ENCODE data around the gene FIGNL1. TPM values are rescaled to one million over a fixed set of nuclear protein-coding genes. Genes with fewer than 3 reads are reported as not detected.

FIGNL1 gene
- total RNA-seq, 1 experiment from 2014 or later = 28.1 TPM

GRCh38 chr7:50466815-50467585 is 16.9 kb upstream of the FIGNL1 start (continued):
- TF ChIP-seq ZBTB33 (IDR thresholded peaks at IDR 0.05; ENCODE audit: extremely low read depth, insufficient replicate concordance, low read length) (no peak), EZH2phosphoT487 (IDR thresholded peaks at IDR 0.05; ENCODE audit: borderline replicate concordance) (no peak), FOSL1 (IDR thresholded peaks at IDR 0.05; ENCODE audit: low read depth) (no peak), YY1 (IDR thresholded peaks at IDR 0.05; ENCODE audit: extremely low read depth, insufficient replicate concordance, low read depth, low read length) (no peak)

GRCh38 chr7:50463035-50463434 is 12.9 kb upstream of the FIGNL1 start:
- Histone ChIP-seq H2AFZ (ENCODE audit: low read depth, low read length, poor library complexity, severe bottlenecking) (no peak overlapping the region), H3K79me2 (ENCODE audit: insufficient read depth, low read length) (no peaks in the 10 kb centered on the region), H3K4me3 (replicated peaks in 1 of 2; ENCODE audit: low read depth in 1 of 2, low read length in 2 of 2) (no peak overlapping the region), H3K4me1 (ENCODE audit: control insufficient read depth in 1 of 2, insufficient read depth in 2 of 2, low read length in 2 of 2) (peaks cover 2 to 5% of the 10 kb centered on the region in 2 experiments; a peak in 3 of 4 replicates), H4K20me1 (ENCODE audit: insufficient read depth) (no peaks in the 10 kb centered on the region), H3K36me3 (ENCODE audit: control insufficient read depth in 1 of 2, insufficient read depth in 2 of 2, low read length in 2 of 2) (no peaks in the 10 kb centered on the region), H3K4me2 (ENCODE audit: low read length) (no peak overlapping the region), H3K9ac (ENCODE audit: low read length) (no peak overlapping the region), H3K27me3 (ENCODE audit: insufficient read depth, low read length) (0 out of 2 replicates have a peak, but pooled peaks cover 2% of the 10 kb centered on the region), H3K9me3 (ENCODE audit: control insufficient read depth in 1 of 2, insufficient read depth in 1 of 2, low read depth in 1 of 2, low read length in 2 of 2) (no peaks in the 10 kb centered on the region), H3K27ac (ENCODE audit: low read depth, low read length) (no peak overlapping the region), H3K9me2 (ENCODE audit: insufficient read depth) (no peaks in the 10 kb centered on the region)
- RAD21 ChIA-PET (ENCODE audit: low non-redundant PET in 1 of 2, low total read pairs in 2 of 2, uncharacterized antibody in 2 of 2, unreplicated experiment in 2 of 2) = no interaction called here
- intact Hi-C loops (cut with micrococcal nuclease) = no loop called here
- ATAC-seq = no peak
- CTCF ChIA-PET = no interaction called here
- DNase-seq (ENCODE audit: low read depth, low spot score) = no peak
- no TSS peak for BruUV-seq (replicated peaks)
- POLR2A ChIA-PET = no interaction called here
- TF ChIP-seq YY1 (IDR thresholded peaks at IDR 0.05; ENCODE audit: extremely low read depth, insufficient replicate concordance, low read depth, low read length) (no peak), EZH2 (IDR thresholded peaks at IDR 0.05) (no peak), CEBPB (IDR thresholded peaks at IDR 0.05; ENCODE audit: low read depth) (no peak), CTCF (IDR thresholded peaks at IDR 0.05 in 2 of 3, conservative IDR thresholded peaks at IDR 0.05 in 1 of 3; ENCODE audit: borderline replicate concordance in 1 of 3, insufficient read depth in 1 of 3, low read depth in 2 of 3, low read length in 2 of 3) (no peak), ZFX (IDR thresholded peaks at IDR 0.05) (no peak), REST (IDR thresholded peaks at IDR 0.05; ENCODE audit: low read depth) (no peak), POLR2AphosphoS5 (IDR thresholded peaks at IDR 0.05; ENCODE audit: low read depth, low read length) (no peak), ATF3 (IDR thresholded peaks at IDR 0.05) (no peak), RAD21 (IDR thresholded peaks at IDR 0.05; ENCODE audit: low read depth) (no peak), ZBTB33 (IDR thresholded peaks at IDR 0.05; ENCODE audit: extremely low read depth, insufficient replicate concordance, low read length) (no peak), EGR1 (IDR thresholded peaks at IDR 0.05; ENCODE audit: low read depth) (no peak)

Measured in HCT116 (cell line).